PC-9 (cell line): ENCODE results near the gene CRACDL.

ENCODE experiments used
- CTCF ChIP-seq: fragments of 200-600 bp; sonication (generic); conservative IDR thresholded peaks from 2 replicates; pipeline ENCODE4 v1.6.1; 2017; ENCODE audit warnings: mixed run types, antibody characterized with exemption, mild to moderate bottlenecking, moderate library complexity
- EZH2 ChIP-seq: fragments of 200-600 bp; sonication (generic); IDR thresholded peaks from 2 replicates; pipeline ENCODE4 v1.8.0; 2017; ENCODE audit warnings: antibody characterized with exemption, low read depth

- TF ChIP-seq CTCF: no peak
- TF ChIP-seq EZH2: no peak
Observed at GRCh38 chr2:98891591-98891990, 44.4 kb downstream of the CRACDL start.
